ENCODE measurements around the gene SLC6A15. TPM values are rescaled to one million over a fixed set of nuclear protein-coding genes. Genes with fewer than 3 reads are reported as not detected.

SLC6A15 gene
- total and polyA plus RNA-seq, 9 of the 15 experiments (the other 6 are each of a cell fraction or from before 2014, with no cell fraction given) = not detected

GRCh38 chr12:84860718-84861117 is 51.9 kb downstream of the SLC6A15 start (continued):
- TF ChIP-seq BRD4 (IDR thresholded peaks at IDR 0.05) = no peak
- no peak for TF ChIP-seq ZNF232 (CRISPR knock-in tag; IDR thresholded peaks at IDR 0.05)
- TF ChIP-seq CC2D1A (IDR thresholded peaks at IDR 0.05) = no peak
- TF ChIP-seq SAP30 (IDR thresholded peaks at IDR 0.05; ENCODE audit: borderline replicate concordance, insufficient read depth, low read depth, low read length, poor library complexity, severe bottlenecking) = no peak
- TF ChIP-seq, protein P1, sequence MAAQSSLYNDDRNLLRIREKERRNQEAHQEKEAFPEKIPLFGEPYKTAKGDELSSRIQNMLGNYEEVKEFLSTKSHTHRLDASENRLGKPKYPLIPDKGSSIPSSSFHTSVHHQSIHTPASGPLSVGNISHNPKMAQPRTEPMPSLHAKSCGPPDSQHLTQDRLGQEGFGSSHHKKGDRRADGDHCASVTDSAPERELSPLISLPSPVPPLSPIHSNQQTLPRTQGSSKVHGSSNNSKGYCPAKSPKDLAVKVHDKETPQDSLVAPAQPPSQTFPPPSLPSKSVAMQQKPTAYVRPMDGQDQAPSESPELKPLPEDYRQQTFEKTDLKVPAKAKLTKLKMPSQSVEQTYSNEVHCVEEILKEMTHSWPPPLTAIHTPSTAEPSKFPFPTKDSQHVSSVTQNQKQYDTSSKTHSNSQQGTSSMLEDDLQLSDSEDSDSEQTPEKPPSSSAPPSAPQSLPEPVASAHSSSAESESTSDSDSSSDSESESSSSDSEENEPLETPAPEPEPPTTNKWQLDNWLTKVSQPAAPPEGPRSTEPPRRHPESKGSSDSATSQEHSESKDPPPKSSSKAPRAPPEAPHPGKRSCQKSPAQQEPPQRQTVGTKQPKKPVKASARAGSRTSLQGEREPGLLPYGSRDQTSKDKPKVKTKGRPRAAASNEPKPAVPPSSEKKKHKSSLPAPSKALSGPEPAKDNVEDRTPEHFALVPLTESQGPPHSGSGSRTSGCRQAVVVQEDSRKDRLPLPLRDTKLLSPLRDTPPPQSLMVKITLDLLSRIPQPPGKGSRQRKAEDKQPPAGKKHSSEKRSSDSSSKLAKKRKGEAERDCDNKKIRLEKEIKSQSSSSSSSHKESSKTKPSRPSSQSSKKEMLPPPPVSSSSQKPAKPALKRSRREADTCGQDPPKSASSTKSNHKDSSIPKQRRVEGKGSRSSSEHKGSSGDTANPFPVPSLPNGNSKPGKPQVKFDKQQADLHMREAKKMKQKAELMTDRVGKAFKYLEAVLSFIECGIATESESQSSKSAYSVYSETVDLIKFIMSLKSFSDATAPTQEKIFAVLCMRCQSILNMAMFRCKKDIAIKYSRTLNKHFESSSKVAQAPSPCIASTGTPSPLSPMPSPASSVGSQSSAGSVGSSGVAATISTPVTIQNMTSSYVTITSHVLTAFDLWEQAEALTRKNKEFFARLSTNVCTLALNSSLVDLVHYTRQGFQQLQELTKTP (IDR thresholded peaks at IDR 0.05; ENCODE audit: low read depth in 1 of 2, partially characterized antibody in 2 of 2) = no peak
- TF ChIP-seq, protein P2, sequence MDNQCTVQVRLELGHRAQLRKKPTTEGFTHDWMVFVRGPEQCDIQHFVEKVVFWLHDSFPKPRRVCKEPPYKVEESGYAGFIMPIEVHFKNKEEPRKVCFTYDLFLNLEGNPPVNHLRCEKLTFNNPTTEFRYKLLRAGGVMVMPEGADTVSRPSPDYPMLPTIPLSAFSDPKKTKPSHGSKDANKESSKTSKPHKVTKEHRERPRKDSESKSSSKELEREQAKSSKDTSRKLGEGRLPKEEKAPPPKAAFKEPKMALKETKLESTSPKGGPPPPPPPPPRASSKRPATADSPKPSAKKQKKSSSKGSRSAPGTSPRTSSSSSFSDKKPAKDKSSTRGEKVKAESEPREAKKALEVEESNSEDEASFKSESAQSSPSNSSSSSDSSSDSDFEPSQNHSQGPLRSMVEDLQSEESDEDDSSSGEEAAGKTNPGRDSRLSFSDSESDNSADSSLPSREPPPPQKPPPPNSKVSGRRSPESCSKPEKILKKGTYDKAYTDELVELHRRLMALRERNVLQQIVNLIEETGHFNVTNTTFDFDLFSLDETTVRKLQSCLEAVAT (IDR thresholded peaks at IDR 0.05) = no peak
- no peak for TF ChIP-seq ZBTB12 (CRISPR knock-in tag; IDR thresholded peaks at IDR 0.05)

Data from K562 (cell line).